NCI-H2227 (cell line): ENCODE results near the gene AAGAB.
"Not testable (repeated sequence)": the region's sequence is repeated elsewhere in the genome, so short reads cannot be mapped to it uniquely, and the experiment has no call there.

Experiments used
- DNase-seq: peaks from one replicate; lab custom pipeline; 2025; ENCODE audit not compliant: unreplicated experiment; lab: John Stamatoyannopoulos, UW

The AAGAB gene

DNA sequence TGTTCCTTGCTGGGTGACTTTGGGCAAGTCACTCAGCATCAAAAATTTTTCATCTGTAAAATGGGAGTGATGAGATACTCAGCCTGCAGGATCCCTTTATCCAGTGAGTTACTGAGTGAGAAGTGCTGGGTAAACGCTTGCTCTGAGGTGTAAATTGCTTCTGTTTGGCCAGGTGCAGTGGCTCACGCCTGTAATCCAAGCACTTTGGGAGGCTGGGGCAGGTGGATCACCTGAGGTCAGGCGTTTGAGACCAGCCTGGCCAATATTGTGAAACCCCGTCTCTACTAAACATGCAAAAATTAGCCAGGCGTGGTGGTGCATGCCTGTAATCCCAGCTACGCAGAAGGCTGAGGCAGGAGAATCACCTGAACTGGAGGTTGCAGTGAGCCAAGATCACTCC, 101.4 kb downstream of the AAGAB start:
- DNase-seq: not testable (repeated sequence)

DNA sequence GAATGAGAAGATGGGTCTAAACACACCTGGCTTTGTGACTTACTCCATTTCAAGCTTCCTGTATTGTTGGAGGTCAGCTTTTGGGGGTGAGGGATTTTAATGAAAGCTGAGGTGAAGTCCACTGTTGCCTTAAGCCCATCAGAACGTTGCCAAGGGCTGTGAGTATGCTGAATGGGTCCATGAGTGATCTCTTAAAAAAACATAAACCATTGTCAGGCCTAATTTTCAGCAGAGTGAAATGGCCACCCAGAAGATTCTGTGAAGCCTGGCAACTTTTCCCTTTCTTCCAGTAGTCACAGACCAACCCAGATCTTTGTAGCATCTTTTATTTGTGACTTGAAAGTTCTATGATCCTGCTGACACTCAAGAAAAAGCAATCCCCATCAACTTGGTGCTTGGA, 102.0 kb downstream of the AAGAB start:
- no peak for DNase-seq
